HG03060 (cell line): ENCODE measurements around the gene PDIK1L.

Experiments
- ATAC-seq: cut with Tn5 transposase; IDR thresholded peaks from one replicate; pipeline ENCODE4 v1.9.1; 2021; ENCODE audit warnings: low read depth, moderate number of reproducible peaks; ENCODE audit not compliant: unreplicated experiment

PDIK1L gene

DNA sequence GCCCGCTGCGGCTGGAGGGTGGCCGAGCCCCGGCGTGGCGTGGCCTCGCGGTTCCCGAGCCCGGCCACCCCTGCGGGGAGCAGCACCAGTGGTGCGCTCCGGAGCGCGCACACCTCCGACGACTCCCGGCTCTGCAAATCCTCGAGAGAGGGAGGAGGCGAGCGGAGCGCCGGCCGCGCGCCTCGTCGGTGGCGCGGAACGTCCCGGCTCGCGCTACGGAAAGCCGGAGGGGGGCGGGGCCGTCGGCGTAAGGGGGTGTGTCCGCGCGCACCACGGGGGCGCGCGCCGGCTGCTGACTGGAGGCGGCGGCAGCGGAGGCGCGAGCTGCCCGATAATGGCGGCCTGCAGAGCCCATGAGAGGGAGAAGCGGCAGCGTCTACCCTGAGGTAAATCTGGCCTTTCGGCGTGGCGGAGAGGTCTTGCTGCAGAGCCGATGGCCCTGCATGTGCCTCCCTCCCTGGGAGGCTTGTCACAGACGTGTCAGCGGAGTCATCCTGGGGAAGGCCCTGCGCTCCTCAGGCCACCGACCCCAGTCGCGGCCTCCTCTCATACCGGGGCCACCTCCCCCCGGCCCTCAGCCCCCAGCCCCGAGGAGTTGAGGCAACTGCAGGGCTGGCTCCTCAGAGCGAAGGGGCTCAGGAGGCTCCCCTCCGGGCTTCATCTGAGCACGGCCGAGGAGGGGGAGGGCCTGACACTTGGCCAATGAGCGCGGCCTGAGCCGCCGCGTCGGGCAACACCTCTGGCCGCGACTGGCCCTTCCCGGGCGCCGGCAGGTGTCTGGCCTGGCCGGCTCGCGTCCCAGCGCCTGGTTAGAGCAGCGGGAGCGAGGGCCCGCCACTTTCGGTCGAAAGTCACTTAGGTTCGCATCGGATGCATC lies at the start of gene PDIK1L:
Gene PDIK1L (plus strand): TSS at position 295 of the 877 bp plus-strand sequence. CDS start 2,485 bp downstream, outside the sequence.
- ATAC-seq = no peak

GRCh38 chr1:26064553-26064952 lies 47.1 kb upstream of the PDIK1L start:
- no peak for ATAC-seq

- no peak for ATAC-seq
Observed at GRCh38 chr1:26066160-26066559, 45.5 kb upstream of the PDIK1L start.

DNA sequence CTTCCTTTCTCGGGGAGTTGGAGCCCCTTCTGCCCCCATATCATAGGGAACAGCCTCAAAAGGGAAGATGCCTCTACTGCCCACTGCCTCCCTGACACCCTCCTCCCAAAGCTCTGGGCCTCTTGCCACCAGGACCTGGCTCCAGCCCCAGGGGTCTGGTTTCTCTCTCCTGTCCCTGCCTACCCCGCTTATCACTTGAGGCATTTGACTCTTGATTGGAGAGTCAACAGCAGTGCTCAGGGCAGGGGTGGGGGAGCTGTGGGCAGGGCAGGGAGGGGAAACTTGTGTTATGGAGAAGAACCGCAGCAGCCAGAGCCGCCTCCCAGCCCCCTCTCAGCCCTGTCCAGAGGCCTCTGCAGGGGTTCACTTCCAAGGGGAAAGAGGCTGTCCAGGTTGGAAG lies 44.8 kb upstream of the PDIK1L start:
- no peak for ATAC-seq

GRCh38 chr1:26067432-26067911 lies 44.2 kb upstream of the PDIK1L start, which contains the start of gene TRIM63:
Gene TRIM63 (minus strand): TSS chr1:26067630. CDS start chr1:26067494, 136 bp downstream.
- ATAC-seq = no peak

- no peak for ATAC-seq
Observed at GRCh38 chr1:26069941-26070295, 41.7 kb upstream of the PDIK1L start.

- ATAC-seq = no peak
Observed at GRCh38 chr1:26070296-26070962, 41.2 kb upstream of the PDIK1L start.

DNA sequence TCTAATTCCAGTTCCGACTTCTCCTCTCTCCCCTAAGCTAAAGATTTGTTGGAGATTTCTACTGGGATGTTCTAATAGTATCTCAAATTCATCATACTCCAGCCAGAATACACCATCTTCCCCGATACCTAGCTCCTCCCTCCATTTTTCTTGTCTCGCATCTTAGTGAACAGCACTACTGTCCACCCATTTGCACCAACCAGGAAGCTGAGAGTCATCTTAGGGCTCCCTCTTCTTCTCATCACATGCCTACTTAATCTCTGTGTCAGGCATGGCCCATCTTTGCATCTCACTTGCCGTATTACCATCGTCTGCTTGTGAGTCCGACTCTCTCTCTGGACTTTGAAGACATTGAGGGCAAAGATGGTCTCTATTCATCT lies 40.7 kb upstream of the PDIK1L start:
- ATAC-seq = no peak

DNA sequence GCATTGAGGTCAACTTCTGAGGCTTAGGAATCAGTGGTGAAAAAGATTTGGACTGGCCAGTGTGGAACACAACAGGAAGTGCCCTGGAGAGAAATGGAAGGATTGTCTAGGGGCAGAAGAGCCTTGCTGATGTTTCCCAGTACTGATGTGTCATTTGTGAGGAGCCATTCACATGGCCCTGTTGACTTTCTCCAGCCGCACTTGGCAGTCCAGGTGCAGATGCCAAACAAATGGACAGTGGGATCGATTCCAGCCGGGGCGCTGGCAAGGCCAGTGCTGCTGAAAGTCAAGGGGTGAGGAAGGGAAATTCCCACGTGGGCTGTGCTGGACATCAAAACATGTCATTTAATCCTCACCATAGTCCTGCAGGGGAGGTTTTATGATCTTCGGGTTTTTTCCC lies 39.3 kb upstream of the PDIK1L start:
- ATAC-seq = no peak

DNA sequence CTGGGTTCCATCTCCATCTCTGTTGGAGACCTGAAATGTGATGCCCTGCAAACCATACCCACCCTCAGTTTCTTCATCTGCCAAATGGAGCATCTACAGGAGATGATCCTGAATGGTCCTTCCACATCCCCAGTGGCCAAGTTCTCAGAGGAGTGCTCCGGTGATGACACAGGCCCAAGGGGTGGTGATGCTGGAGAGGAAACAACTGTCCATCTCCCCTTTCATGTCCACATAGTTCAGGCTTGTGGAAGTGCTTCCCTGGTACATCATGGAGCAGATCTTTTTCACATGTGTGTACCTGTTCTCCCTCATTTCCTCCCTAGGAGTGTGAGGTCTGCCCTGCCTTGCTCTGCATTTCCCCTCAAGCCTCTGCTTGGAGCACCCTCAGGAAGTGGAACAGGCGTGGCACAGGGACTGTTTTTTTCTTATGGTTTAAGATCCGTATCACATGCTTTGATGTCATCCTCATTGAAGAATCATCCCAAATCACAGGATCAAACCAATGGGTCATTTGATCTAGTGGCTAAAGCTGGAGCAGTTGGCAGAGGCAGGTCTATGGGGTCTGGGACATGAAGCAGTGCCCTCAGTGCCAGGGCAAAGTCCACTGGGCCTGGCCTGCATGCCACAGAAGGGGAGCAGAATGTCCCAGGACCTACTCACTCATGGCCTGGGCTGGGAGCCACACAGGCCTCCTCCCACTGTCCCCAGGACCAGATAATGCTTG lies 36.0 kb upstream of the PDIK1L start:
- ATAC-seq = no peak

- ATAC-seq = no peak
Observed at GRCh38 chr1:26077524-26077923, 34.1 kb upstream of the PDIK1L start.

- ATAC-seq = no peak
Observed at GRCh38 chr1:26078286-26079177, 33.1 kb upstream of the PDIK1L start.

- no peak for ATAC-seq
Observed at GRCh38 chr1:26079178-26079563, 32.5 kb upstream of the PDIK1L start.

GRCh38 chr1:26079960-26080814 lies 31.4 kb upstream of the PDIK1L start:
- ATAC-seq = no peak

GRCh38 chr1:26081267-26082019 lies 30.2 kb upstream of the PDIK1L start:
- ATAC-seq = no peak

DNA sequence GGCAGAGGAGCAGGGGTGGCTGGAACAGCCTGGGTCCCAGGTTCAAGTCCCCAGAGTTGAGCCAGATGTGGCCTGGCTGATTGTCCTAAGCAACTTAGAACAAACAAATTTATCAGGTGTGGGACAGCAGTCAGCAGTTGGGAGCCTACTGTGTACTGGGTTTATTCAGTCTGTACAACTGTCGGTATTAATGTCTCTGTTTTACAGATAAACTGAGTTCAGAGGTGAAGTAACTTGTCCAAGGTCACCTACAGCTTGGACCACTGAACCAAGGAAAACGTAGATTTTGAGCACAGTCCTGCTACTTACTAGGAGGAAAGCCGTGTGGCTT lies 29.6 kb upstream of the PDIK1L start:
- no peak for ATAC-seq

DNA sequence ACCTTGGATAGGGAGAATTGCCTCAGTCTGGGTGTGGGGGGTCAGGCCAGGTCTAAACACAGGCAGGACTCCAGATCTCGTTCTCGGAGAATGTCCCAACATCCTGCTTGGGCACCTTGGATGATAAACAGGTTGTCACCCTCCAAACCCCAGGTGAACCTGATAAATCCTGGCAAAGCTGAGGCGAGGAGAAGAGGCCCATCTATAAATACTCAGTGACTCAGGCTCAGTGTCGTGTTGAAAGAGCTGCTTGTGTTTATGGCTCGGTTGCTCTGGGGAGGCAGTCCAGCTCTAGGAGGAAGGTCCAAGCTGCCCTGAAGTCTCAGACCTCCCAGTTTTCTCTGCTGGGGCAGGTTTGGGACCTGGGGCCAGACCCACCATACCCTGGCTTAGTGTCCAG lies 28.4 kb upstream of the PDIK1L start:
- no peak for ATAC-seq

- ATAC-seq = no peak
Observed at GRCh38 chr1:26084091-26084561, 27.5 kb upstream of the PDIK1L start.

DNA sequence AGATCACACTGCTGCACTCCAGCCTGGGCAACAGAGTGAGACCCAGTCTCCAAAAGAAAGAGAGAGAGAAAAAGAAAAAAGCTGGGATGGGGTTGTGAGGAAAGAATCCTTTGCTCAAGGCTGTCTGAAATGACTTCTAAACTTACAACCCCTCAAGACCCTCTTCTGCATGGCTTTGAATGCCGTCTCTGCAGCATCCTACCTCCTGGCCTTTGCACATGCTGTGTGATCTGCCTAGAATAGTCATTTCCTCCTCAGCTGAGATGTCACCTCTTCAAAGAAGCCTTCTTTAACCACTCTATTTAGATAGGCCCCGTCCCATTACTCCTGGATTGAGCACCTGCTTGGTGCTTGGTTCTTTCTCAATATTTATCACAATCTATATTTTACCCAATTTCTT lies 26.8 kb upstream of the PDIK1L start:
- no peak for ATAC-seq
